LHCN-M2 (cell line): ENCODE results near the gene HMCES. TPM values are rescaled to one million over a fixed set of nuclear protein-coding genes. Genes with fewer than 3 reads are reported as not detected.
"Not testable (repeated sequence)": the region's sequence is repeated elsewhere in the genome, so short reads cannot be mapped to it uniquely, and the experiment has no call there.

Source experiments
- DNase-seq: peaks from one replicate; pipeline ENCODE4 v3.0.0-alpha.2; 2012; ENCODE audit warnings: low read depth
- total RNA-seq: library from RNA; depleted of rRNA; stranded (reverse); fragments of >200 nt; gene quantifications from 2 replicates; pipeline ENCODE4 v1.2.3, GENCODE V29; 2014

The HMCES gene
- total RNA-seq, 1 experiment from 2014 or later: 15.8 TPM

GRCh38 chr3:129257609-129258008, 21.1 kb upstream of the HMCES start:
- DNase-seq: no peak

- no peak for DNase-seq
Observed at GRCh38 chr3:129259612-129260477, 18.8 kb upstream of the HMCES start.

DNA sequence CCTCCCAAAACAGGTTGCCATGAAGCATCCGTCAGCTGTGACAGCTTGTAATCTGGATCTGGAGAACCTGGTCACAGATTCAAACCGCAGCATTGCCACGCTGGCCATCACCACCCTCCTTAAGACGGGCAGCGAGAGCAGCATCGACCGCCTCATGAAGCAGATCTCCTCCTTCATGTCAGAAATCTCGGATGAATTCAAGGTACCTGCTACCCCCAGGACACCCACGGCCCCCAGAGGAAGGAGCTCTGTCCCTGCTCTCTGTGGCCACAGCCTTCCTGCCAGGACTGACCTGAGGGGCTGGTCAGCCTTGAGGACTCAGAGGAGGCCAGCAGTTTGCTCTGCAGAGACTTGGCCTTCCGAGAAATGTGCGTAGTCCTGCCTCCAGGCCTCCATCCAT, 18.1 kb upstream of the HMCES start:
- DNase-seq: no peak

DNA sequence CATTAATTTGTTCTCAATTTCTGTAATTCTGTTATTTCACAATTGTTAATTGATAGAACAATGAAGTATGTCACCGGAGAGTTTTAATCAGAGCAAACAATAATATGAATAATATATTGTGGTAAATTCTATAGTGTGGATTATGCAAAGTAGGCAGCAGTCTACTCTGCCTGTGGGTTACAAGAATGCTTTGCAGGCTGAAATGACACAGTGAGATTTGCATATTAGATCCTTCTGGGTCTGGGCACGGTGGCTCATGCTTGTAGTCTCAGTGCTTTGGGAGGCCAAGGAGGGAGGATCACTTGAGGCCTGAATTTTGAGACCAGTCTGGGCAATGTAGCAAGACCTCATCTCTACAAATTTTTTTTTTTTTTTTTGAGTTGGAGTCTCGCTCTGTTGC, 16.8 kb upstream of the HMCES start:
- DNase-seq: no peak

- DNase-seq: no peak
Observed at GRCh38 chr3:129263161-129263910, 15.3 kb upstream of the HMCES start.

DNA sequence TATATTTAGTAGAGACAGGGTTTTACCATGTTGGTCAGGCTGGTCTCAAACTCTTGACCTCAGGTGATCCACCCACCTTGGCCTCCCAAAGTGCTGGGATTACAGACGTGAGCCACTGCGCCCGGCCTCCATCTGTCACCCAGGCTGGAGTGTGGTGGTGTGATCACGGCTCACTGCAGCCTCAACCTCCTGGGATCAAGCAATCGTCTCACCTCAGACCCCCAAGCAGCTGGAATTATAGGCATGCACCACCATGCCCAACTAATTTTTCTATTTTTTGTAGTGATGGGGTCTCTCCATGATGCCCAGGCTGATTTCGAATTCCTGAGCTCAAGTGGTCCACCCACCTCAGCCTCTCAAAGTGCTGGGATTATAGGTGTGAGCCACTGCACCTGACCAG, 13.7 kb upstream of the HMCES start:
- DNase-seq: not testable (repeated sequence)

DNA sequence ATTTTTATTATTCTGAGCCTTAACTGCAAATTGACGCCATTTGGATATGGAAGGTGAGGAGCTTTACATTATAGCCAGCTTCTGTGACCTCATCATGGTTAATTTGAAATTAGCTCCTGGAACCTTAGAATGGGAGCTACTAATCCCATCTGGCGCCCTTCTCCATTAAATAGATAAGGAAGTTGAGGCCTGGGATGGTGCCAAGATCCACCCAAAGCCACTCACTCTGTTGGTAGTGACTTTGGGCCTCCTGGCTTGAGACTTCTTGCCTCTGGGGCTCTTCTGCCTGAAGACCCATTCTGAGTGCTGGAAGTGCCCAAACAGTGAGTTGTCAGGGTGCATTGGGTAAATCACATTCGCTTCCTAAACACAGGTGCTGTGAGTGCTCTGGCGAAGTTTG, 12.0 kb upstream of the HMCES start:
- DNase-seq: no peak

DNA sequence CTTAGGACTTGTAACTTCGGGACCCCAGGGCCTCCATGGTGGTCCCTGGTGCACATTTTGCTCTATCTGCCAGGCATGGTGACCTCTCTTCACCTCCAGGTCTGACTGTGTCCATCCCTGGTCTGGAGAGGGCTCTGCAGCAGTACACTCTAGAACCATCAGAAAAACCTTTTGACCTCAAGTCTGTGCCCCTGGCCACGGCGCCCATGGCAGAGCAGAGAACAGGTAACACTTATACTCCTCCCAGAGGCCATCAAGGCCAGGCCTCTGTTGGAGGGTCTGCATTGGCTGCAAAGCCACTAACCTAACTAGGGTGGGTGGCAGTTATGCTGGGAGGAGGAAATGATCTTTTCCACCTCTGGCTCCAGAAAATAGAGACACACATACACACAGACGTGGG, 10.3 kb upstream of the HMCES start:
- DNase-seq: no peak

GRCh38 chr3:129271674-129272073, 7.0 kb upstream of the HMCES start:
- no peak for DNase-seq

- no peak for DNase-seq
Observed at GRCh38 chr3:129276385-129276784, 2.3 kb upstream of the HMCES start.

GRCh38 chr3:129277829-129278271, 820 bp upstream of the HMCES start:
- DNase-seq: peak; percentile 26

- peak; percentile 19 for DNase-seq
Observed at GRCh38 chr3:129278966-129279906, 566 bp downstream of the HMCES start.

- DNase-seq: no peak
Observed at GRCh38 chr3:129280183-129280582, 1.5 kb downstream of the HMCES start.

GRCh38 chr3:129281726-129282125, 3.1 kb downstream of the HMCES start:
- DNase-seq: no peak

DNA sequence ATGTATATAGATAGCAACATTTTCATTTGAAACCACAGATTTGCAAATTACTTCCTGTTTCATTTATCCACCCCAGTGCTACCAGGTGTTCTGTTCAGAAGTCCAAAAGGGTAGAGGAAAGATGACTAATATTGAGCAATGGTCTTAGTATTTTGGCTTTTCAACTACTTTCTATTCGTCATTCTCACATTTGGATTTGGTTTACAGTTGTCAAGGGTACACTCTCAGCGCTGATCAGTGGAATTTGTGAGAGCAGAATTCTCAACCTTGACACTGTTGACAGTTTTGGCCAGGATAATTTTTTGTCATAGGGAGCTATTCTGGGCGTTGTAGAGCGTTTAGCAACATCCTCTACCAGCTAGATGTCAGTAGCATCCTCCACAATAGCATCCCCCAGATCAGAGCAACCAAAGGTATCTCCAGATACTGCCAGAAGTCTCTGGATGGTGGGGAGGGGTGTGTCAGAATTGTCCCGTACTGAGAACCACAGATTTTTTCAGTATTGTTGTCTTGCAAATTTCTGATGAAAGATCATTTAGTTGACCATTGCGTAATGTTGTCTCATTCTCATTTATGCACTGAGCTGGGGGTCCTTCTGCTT, 4.2 kb downstream of the HMCES start:
- DNase-seq: peak; percentile 12

DNA sequence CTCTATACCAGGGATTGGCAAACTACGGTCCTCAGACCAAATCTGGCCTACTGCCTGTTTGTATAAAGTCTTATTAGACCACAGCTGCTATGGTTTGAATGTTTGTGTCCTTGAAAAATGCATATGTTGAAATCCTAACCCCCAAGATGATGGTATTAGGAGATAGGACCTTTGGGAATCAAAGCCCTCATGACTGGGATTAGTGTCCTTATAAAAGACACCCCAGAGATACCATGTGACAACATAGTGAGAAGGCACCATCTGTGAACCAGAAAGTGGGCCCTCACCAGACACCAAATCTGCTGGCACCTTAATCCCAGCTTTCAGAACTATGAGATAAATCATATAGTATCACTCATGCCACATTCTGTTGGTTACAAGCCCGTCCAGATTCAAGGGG, 7.4 kb downstream of the HMCES start:
- DNase-seq: peak; percentile 35

GRCh38 chr3:129288446-129288845, 9.8 kb downstream of the HMCES start:
- DNase-seq: no peak

GRCh38 chr3:129289201-129289921, 10.7 kb downstream of the HMCES start:
- peak; percentile 97 for DNase-seq

- peak; percentile 26 for DNase-seq
Observed at GRCh38 chr3:129291236-129291886, 12.7 kb downstream of the HMCES start.

- no peak for DNase-seq
Observed at GRCh38 chr3:129295286-129295685, 16.6 kb downstream of the HMCES start.
